ENCODE results near the gene GLOD4.
"Not testable (repeated sequence)": the region's sequence is repeated elsewhere in the genome, so short reads cannot be mapped to it uniquely, and the experiment has no call there.

Gene GLOD4

DNA sequence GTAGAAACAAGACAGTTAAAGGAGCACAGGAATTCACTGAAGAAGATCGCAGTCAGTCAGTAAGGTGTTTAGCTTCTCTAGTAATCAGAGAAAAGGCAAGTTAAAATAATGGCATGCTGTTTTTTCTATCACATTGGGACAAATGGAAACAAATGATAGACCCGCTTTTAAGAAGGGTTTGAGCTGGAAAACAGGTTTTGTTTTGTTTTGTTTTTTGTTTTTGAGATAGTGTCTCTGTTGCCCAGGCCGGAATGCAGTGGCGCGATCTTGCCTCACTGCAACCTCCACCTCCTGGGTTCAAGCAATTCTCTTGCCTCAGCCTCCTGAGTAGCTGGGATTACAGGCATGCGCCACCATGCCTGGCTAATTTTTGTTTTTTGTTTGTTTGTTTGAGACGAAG, 3.8 kb upstream of the GLOD4 start:
- H3K27ac ChIP-seq = not testable (repeated sequence)

GRCh38 chr17:784143-784542, 2.1 kb upstream of the GLOD4 start:
- Histone ChIP-seq H3K4me3 (no peak overlapping the region), H3K27ac (no peak overlapping the region)

More for the DNA sequence above, 3.8 kb upstream of the GLOD4 start:
- not testable (repeated sequence) for H3K4me3 ChIP-seq

DNA sequence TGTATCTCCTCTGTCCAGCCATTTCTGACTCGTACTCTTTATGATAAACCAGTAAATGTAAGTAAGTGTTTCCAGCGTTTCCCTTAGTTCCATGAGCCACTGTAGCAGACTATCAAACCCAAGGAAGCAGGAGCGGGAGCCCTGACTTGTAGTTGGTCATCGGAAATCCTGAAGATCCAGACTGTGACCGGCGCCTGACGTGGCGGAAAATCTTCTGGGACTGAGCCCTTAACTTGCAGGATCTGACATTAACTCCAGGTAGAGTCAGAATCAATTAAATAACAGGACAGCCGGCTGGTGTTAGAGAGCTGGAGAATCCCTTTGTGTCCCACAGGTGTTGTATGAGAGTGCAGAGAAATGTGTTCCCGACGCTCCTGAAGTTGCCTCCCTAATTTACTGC, 4.0 kb downstream of the GLOD4 start:
- Histone ChIP-seq H3K27ac (no peak overlapping the region), H3K4me3 (no peak overlapping the region)

- no peak overlapping the region for H3K27ac ChIP-seq
- H3K4me3 ChIP-seq = no peak overlapping the region
Measured at GRCh38 chr17:774313-774584, 7.8 kb downstream of the GLOD4 start.

- Histone ChIP-seq H3K4me3 (no peak overlapping the region), H3K27ac (no peak overlapping the region)
Measured at GRCh38 chr17:773467-774312, 8.4 kb downstream of the GLOD4 start.

GRCh38 chr17:773016-773415, 9.1 kb downstream of the GLOD4 start:
- H3K27ac ChIP-seq = no peak overlapping the region

GRCh38 chr17:767076-767475, 15.0 kb downstream of the GLOD4 start:
- H3K4me3 ChIP-seq = no peak overlapping the region
- no peak overlapping the region for H3K27ac ChIP-seq

More at GRCh38 chr17:773016-773415, 9.1 kb downstream of the GLOD4 start:
- H3K4me3 ChIP-seq = no peak overlapping the region

DNA sequence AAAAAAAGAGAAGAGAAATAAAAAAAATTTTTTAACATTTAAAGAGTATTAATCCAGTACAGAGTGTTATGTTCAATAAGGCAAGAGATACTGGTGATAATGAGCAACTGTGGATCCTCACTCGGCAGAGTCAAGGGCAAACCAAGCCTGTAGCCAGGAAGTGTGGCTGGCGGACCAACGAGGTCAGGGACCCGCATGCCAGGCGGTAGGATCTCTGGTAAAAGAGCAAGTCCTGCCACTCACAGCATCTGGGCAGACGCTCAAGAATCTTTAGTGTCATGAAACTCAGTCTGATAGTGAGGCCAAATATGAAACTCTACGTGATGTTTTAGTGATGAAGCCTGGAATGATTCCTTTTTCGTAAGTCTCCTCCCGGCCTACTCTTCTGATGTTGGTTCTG, 21.7 kb downstream of the GLOD4 start:
- no peak overlapping the region for H3K27ac ChIP-seq
- no peak overlapping the region for H3K4me3 ChIP-seq

- Histone ChIP-seq H3K4me3 (no peak overlapping the region), H3K27ac (no peak overlapping the region)
Measured at GRCh38 chr17:759964-760363, 22.1 kb downstream of the GLOD4 start.

GRCh38 chr17:756010-756567, 26.0 kb downstream of the GLOD4 start:
- peak overlapping the region in 1 of 21 experiments; percentile 31 for H3K27ac ChIP-seq
- not testable (repeated sequence) for H3K4me3 ChIP-seq

DNA sequence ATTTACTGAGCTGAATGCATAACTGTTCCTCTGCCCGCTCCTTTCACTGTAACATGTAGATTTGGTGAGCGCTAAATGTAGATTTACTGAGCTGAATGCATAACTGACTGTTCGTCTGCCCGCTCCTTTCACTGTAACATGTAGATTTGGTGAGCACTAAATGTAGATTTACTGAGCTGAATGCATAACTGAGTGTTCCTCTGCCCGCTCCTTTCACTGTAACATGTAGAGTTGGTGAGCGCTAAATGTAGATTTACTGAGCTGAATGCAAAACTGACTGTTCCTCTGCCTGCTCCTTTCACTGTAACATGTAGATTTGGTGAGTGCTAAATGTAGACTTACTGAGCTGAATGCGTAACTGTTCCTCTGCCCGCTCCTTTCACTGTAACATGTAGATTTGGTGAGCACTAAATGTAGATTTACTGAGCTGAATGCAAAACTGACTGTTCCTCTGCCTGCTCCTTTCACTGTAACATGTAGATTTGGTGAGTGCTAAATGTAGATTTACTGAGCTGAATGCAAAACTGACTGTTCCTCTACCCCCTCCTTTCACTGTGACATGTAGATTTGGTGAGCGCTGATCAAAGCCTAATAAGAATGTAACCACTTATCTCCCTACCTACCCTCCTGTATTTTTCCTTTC, 26.6 kb downstream of the GLOD4 start:
- H3K27ac ChIP-seq = peak overlapping the region in 1 of 21 experiments; percentile 31
- not testable (repeated sequence) for H3K4me3 ChIP-seq

GRCh38 chr17:753418-753817, 28.7 kb downstream of the GLOD4 start:
- H3K4me3 ChIP-seq = no peak overlapping the region

DNA sequence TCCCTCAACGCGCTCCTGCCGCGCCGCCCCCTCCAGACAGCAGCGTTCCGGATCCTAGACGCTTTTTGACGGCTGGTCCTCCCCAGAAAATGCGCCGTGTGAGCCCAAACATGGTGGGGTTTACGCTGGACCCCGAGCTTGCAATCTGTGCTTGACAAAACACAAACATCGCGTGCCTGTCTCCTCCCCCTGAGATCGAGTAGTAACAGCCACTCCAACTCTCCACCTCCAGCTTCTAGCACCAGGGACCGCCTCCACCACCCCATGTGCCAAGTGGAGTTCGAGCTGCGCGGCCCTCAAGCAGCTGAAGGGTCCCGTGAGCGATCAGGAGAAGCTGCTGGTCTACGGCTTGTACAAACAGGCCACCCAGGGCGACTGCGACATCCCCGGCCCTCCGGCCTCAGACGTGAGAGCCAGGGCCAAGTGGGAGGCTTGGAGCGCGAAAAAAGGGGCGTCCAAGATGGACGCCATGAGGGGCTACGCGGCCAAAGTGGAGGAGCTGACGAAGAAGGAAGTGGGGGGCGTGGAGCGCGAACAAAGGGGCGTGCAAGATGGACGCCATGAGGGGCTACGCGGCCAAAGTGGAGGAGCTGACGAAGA, 29.4 kb downstream of the GLOD4 start:
- peak overlapping the region; percentile 65 to 95 (median 92) for H3K4me3 ChIP-seq
- peak overlapping the region; percentile 51 to 95 (median 87) for H3K27ac ChIP-seq

More at GRCh38 chr17:753418-753817, 28.7 kb downstream of the GLOD4 start:
- peak overlapping the region in 2 of 21 experiments; percentile 21 to 26 for H3K27ac ChIP-seq

DNA sequence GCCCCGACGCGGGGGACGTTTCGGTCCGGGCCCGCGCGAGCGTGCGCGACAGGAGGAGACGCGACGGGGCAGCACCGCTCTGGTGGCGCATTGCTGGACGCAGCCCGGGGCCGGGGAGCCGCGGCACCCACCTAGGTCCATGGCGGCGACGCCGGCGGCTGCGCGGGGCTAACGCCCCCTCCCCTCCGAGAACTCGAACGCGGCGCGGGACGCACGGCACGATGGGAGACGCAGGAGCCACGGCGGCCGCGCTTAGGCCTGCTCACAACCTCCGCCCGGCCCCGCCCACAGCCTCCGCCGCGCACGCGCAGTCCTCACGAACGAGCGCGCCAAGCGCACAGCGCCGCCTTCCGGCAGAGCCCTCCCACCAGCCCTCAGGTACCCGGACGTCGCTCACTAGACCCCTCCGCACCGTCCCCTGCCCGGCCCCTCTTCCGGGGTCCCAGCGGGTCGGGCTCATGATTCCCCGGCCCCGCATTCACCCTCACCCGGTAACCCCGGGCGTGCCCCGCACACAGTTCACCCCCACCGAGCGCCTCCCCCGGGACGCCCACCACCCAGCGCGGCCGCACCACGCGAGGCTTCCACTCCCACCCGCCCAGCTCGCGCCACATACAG, 30.0 kb downstream of the GLOD4 start, which contains the start of gene GEMIN4:
GEMIN4 (minus strand) TSS at position 263 of the 618 bp plus-strand sequence; CDS start at position 141, 122 bp downstream.
- peak within 1 kb of the TSS; percentile 51 to 95 (median 87) for H3K27ac ChIP-seq
- peak within 1 kb of the TSS; percentile 65 to 95 (median 92) for H3K4me3 ChIP-seq

DNA sequence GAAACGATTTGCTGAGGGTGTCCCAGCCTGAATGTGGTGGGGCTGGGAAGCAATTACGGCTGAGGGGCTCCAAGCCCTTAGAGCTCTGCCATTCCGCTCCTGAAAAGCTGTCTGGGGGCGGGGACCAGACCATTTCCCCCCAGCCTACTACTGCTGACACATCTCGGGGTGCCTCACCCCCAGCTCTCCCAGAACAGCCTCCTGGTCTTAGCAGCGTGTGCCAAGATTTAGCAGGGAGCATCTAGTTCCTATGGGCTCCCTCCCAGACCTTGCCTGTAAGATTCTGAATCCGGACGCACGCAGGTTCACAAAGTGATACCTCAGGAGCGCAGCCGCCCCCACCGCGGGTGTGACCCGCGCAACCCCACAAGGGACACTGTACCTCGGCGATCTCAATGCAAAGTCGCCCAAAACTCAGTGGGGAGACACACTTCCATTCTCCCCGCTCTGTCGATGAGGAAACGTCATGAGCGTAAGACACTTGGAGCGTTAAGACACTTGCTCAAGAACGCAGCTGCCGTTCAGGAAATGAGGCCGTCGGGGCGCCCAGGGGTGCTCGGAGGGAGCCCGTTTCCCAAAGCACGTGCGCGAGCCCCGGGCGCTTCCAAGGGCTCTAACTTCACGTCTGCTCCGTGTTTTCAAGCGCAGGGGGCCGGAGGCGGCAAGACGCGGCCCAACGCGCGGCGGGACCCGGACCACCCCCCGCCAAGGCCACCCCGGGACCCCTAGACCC, 30.6 kb downstream of the GLOD4 start:
- Histone ChIP-seq H3K27ac (peak overlapping the region; percentile 14 to 95 (median 87)), H3K4me3 (peak overlapping the region; percentile 65 to 95 (median 92))

GRCh38 chr17:750431-751037, 31.5 kb downstream of the GLOD4 start:
- peak overlapping the region in 5 of 21 experiments; percentile 21 to 93 (median 84) for H3K27ac ChIP-seq
- H3K4me3 ChIP-seq = peak overlapping the region in 5 of 7 experiments; percentile 65 to 95 (median 92)

- H3K4me3 ChIP-seq, H3K27ac ChIP-seq: not testable (repeated sequence)
Measured at GRCh38 chr17:749359-749758, 32.7 kb downstream of the GLOD4 start.

DNA sequence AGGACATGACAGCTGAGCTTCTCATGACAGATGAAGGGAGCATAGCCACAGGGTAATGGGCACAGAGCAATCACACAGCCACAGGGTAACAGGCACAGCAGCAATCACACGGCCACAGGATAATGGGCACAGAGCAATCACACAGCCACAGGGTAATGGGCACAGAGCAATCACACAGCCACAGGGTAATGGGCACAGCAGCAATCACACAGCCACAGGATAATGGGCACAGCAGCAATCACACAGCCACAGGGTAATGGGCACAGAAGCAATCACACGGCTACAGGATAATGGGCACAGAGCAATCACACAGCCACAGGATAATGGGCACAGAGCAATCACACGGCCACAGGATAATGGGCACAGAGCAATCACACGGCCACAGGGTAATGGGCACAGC, 33.5 kb downstream of the GLOD4 start:
- H3K4me3 ChIP-seq, H3K27ac ChIP-seq: not testable (repeated sequence)

Measured in skin epidermis (tissue), 12 donors.